GM18499 (cell line): ENCODE measurements around the gene PSORS1C2.
"Not testable (repeated sequence)": the region's sequence is repeated elsewhere in the genome, so short reads cannot be mapped to it uniquely, and the experiment has no call there.

Experiments used
- ATAC-seq: cut with Tn5 transposase; IDR thresholded peaks from one replicate; pipeline ENCODE4 v1.9.1; 2021; ENCODE audit warnings: moderate number of reproducible peaks; ENCODE audit not compliant: insufficient read depth, unreplicated experiment

The PSORS1C2 gene

GRCh38 chr6:31168606-31169005 is 29.7 kb upstream of the PSORS1C2 start:
- ATAC-seq = no peak

DNA sequence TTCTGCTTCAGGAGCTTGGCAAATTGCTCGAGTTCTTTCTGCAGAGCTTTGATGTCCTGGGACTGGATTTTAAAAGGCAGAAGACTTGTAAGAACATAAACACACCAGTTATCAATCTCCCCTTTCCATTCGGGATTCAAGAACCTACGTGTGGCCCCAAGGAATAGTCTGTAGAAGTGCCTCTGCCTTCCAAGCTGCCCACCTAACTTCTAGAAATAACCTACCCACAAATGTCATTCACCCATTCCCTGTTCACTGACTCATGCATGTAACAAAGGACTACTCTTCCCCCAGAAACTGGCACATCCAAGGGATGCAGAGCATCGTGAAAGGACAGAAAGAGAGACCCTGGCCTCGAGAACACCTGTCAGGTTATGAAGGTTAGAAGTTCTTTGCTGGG is 27.1 kb upstream of the PSORS1C2 start:
- no peak for ATAC-seq

GRCh38 chr6:31165064-31165832 is 26.4 kb upstream of the PSORS1C2 start:
- ATAC-seq = not testable (repeated sequence)

GRCh38 chr6:31164475-31165063 is 25.7 kb upstream of the PSORS1C2 start:
- not testable (repeated sequence) for ATAC-seq

DNA sequence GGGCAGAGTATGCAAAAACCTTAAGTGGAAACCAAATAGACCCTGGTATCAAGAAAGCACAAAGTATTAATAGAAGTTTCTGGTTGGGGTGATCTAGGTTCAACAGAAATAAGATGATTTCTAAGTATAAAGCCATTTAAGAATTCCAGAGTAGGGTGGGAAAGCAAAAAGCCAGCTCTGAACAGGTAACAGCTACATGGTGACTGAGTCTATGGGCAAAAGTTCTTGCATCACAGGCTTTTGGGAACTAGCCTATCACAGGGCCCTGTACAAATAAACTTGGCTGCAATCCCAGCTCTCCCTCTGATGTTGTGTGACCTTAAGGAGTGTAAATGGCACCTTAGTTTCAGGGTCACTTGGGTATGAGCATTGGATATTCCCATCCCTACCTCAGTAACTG is 25.1 kb upstream of the PSORS1C2 start:
- no peak for ATAC-seq

DNA sequence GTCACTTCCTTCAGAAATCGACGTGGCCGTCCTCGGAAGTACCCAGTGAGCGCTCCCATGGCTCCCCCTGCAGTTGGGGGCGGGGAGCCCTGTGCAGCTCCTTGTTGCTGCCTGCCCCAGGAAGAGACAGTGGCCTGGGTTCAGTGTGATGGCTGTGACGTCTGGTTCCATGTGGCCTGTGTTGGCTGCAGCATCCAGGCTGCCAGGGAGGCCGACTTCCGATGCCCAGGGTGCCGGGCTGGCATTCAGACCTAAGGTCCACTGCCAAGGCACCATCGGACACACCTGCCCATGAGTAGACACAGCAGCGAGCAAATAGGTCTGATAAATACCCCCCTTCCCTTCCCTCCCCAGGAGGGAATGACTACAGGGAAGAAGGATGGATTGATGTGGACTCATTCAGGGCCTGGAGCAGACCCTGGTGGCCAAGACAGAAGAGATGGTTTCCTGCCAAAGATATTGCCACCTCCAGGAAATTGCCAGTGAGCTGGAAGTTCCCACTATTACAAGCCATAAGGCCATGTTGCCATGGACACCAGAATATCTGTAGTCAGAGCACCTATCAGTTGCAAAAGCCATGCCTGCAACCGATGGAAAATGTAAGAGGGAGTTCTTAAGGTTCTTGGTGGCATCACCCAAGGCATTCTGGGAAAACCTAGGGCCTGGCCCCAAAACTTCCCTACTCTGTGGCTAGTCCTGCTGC is 23.7 kb upstream of the PSORS1C2 start:
- no peak for ATAC-seq

GRCh38 chr6:31161216-31162126 is 22.6 kb upstream of the PSORS1C2 start:
- no peak for ATAC-seq

GRCh38 chr6:31158863-31159855 is 20.3 kb upstream of the PSORS1C2 start:
- ATAC-seq = no peak

- peak; percentile 80 for ATAC-seq
These were observed 19.4 kb upstream of the PSORS1C2 start, which contains the start of gene TCF19 for GRCh38 chr6:31158140-31158862. TSS of gene TCF19 (plus strand) at chr6:31158589. CDS start at chr6:31159470, 881 bp downstream.

GRCh38 chr6:31157513-31158139 is 18.8 kb upstream of the PSORS1C2 start, which contains the start of gene CCHCR1:
TSS of gene CCHCR1 (minus strand) at chr6:31157802. CDS start at chr6:31157600, 202 bp downstream.
- no peak for ATAC-seq

DNA sequence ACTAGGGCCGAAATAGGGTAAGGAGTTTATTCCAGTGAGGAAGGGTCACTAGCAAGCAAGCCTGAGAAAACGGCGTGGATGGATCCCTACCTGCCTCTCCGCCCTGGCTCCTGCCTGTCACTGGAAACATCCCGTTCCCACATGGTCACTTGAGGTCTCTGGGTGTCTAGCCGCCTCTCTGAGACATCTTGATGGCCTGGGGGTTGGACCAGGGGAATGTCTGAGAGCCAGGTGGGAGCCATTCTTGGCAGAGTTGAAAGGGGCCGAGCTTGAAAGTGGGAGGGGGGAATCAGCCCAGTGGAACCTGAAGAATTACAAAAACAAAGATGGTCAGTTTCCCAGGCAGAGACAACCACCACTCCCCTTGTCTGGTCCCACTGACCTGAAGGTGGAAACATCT is 17.8 kb upstream of the PSORS1C2 start:
- ATAC-seq = no peak

GRCh38 chr6:31154436-31154835 is 15.6 kb upstream of the PSORS1C2 start:
- ATAC-seq = no peak

- ATAC-seq = no peak
These were observed 13.9 kb upstream of the PSORS1C2 start for GRCh38 chr6:31152781-31153180.

DNA sequence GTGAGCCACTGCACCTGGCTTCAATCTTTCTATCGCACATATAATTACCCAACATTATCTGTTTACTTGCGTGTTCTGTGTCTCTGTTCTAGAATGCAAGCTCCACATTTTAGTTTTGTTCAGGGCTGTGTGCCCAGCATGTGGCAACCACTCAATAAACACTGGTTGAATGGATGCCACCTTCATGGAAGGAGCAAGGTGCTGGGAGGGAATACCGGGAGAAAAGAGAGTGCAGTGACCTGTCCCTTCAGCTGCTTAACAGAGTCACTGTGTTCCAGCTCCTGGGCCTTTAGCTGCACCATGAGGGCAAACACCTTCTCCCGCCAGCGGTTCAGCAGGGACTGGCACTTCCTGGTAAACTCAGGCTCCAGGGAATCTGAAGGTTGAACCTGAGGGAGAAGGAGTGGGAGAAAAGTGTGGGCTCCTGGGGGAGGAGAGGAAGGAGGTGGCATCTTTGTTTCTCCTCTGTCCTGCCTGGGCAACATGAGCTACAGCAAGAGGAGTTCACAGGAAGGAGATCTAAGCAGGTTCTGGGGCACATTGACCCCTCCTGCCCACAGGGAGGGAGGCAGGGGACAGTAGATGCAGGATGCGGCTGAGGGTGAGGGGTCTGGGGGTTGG is 11.1 kb upstream of the PSORS1C2 start:
- no peak for ATAC-seq

GRCh38 chr6:31145386-31145785 is 6.5 kb upstream of the PSORS1C2 start:
- no peak for ATAC-seq

- no peak for ATAC-seq
These were observed 6.1 kb upstream of the PSORS1C2 start for GRCh38 chr6:31144970-31145340.

GRCh38 chr6:31144296-31144969 is 5.6 kb upstream of the PSORS1C2 start:
- no peak for ATAC-seq
